H1 (cell line): ENCODE data around the gene DDX19B. TPM values are rescaled to one million over a fixed set of nuclear protein-coding genes. Genes with fewer than 3 reads are reported as not detected.
A peak's percentile ranks its signal among the peaks of the same experiment; 100 is the strongest.

ENCODE experiments used
- E2F6 ChIP-seq: IDR thresholded peaks from 2 replicates; pipeline ENCODE4 v1.6.1; 2012; ENCODE audit warnings: inconsistent platforms
- KDM4A ChIP-seq: IDR thresholded peaks from one replicate; pipeline ENCODE4 v1.7.1; 2012; ENCODE audit warnings: low read depth, mild to moderate bottlenecking, moderate library complexity, low read length, inconsistent platforms; ENCODE audit not compliant: severe bottlenecking
- polyA plus RNA-seq, 7 experiments: library from polyadenylated mRNA; depleted of rRNA in 3 of 7; stranded (reverse) in 5 of 7; unstranded in 2 of 7; fragments of >200 nt in 5 of 7; fragments of 200-250 nt in 2 of 7; gene quantifications; 1 replicate in 5 of 7; 2 replicates in 1 of 7; 4 replicates in 1 of 7; pipeline versions ENCODE4 v1.2.1 to v1.2.3, GENCODE V29; 2011 to 2013; ENCODE audit warnings: missing spikeins in 2 of 7, mixed read lengths in 2 of 7
- total RNA-seq: library from RNA; stranded (reverse); fragmentation: NEBNext Ultra II Directional; extraction: Animal tissue kit (Norgen Biotek cat#: 25700); gene quantifications from 2 replicates; pipeline ENCODE4 v1.2.1, GENCODE V29; 2021

DDX19B gene
- total and polyA plus RNA-seq, 2 of the 8 experiments (the other 6 are each of a cell fraction or from before 2014, with no cell fraction given): 40.5 to 42.7 TPM

- TF ChIP-seq KDM4A: peak; percentile 33
- TF ChIP-seq E2F6: peak; percentile 37; the same call in 1 of the 2 replicates
Observed at GRCh38 chr16:70250748-70251628, 48.0 kb upstream of the DDX19B start (continued).
